Uterus (tissue), 2 donors: Measurements from ENCODE around the gene SCAMP4.

Experiments used
- POLR2A ChIP-seq, 2 donors: fragments of 450-650 bp; IDR thresholded peaks; one replicate each; pipeline ENCODE4 v1.6.1; 2016; ENCODE audit warnings: antibody characterized with exemption in 2 of 2, mild to moderate bottlenecking in 1 of 2, moderate library complexity in 1 of 2
- TF ChIP-seq, protein P1 (sequence below), 4 experiments: fragments of 200-600 bp in 2 of 4; fragments of 450-650 bp in 2 of 4; sonication (generic) in 2 of 4; IDR thresholded peaks; one replicate each; pipeline ENCODE4 v1.5.1; 2016 to 2019; ENCODE audit warnings: antibody characterized with exemption in 4 of 4, mild to moderate bottlenecking in 2 of 4, moderate library complexity in 1 of 4

DNA sequence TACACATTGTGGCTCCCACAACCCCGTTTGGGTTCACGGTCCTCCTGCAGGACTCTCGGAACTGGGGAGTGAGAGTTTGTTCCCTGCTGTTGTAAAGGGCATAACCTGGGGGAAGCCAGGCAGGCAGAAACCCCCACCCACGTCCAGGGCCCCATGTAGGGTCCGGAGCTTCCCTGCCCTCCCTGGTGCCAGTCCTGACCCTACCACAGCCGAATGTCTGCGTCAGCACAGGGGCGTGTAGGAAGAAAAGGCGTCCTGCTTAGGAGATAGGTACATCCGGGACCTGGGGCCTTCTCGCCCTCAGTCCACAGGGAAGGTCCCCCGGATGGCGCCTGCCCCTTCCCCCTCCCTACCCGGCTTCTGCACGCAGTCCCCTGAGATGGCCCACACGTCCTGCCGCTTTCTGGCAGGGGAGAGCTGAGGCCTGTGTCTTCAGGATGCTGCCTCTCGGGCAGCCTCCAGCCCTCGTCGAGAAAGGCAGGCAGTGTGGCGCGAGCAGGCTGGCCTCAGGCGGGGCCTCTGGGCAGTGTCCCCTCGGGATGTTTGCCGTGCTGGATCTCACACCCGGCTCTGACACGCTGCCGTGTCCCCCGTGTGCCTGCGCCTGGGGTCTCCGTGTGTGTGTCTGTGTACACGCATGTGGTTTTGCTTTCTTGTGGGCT, 54.9 kb downstream of the SCAMP4 start:
- TF ChIP-seq POLR2A (IDR thresholded peaks at IDR 0.05) = no peak
- TF ChIP-seq, protein P1, sequence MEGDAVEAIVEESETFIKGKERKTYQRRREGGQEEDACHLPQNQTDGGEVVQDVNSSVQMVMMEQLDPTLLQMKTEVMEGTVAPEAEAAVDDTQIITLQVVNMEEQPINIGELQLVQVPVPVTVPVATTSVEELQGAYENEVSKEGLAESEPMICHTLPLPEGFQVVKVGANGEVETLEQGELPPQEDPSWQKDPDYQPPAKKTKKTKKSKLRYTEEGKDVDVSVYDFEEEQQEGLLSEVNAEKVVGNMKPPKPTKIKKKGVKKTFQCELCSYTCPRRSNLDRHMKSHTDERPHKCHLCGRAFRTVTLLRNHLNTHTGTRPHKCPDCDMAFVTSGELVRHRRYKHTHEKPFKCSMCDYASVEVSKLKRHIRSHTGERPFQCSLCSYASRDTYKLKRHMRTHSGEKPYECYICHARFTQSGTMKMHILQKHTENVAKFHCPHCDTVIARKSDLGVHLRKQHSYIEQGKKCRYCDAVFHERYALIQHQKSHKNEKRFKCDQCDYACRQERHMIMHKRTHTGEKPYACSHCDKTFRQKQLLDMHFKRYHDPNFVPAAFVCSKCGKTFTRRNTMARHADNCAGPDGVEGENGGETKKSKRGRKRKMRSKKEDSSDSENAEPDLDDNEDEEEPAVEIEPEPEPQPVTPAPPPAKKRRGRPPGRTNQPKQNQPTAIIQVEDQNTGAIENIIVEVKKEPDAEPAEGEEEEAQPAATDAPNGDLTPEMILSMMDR (IDR thresholded peaks at IDR 0.05) = no peak
